HG02763 (cell line): ENCODE results near the gene VILL.
"Not testable (repeated sequence)": the region's sequence is repeated elsewhere in the genome, so short reads cannot be mapped to it uniquely, and the experiment has no call there.

Experiments used
- ATAC-seq: cut with Tn5 transposase; IDR thresholded peaks from one replicate; pipeline ENCODE4 v1.9.1; 2021; ENCODE audit warnings: mild to moderate bottlenecking, moderate library complexity; ENCODE audit not compliant: unreplicated experiment

Gene VILL

DNA sequence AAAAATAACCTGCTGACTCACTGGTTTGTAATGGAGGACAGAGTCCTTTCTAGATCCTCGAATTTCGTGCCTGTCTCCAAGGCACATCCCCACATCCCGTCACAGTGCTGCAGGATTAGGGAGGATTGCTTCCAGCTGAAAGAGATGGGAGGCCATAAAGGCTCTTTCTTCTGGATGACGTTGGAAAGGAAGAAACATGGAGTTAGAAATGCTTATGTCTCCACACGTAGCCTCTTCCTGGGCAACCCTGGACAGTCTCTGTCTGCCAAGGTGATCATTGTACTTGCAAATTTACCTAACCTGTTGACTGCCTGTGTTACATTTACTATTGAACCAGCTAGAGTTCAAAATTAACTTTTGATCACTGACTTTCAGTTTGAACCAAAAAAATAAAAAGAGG, 27.6 kb upstream of the VILL start:
- ATAC-seq: no peak

- no peak for ATAC-seq
Measured at GRCh38 chr3:37963635-37964034, 27.0 kb upstream of the VILL start.

GRCh38 chr3:37964146-37964545, 26.4 kb upstream of the VILL start:
- ATAC-seq: no peak

GRCh38 chr3:37964716-37965115, 25.9 kb upstream of the VILL start:
- ATAC-seq: no peak

GRCh38 chr3:37967260-37967881, 23.2 kb upstream of the VILL start:
- ATAC-seq: no peak

DNA sequence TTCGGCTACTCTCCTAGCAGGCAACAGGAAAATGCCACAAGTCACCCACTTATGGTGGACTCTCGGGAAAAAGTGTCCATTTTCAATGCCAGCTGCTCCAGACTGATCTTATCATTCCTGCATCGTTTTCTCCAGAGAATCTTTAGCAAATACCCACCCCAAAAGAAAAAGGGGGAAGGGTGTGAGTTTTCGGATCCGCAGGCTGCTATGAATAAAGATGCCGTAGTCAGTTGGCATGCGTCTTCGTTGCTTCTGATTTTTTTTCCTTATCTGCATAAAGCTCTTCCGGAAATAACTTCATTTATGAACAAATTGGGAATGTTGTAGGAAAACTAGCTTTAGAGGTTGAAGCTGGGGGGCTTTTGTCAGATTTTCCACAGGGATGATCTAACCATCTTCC, 22.4 kb upstream of the VILL start:
- no peak for ATAC-seq

GRCh38 chr3:37968813-37969595, 21.6 kb upstream of the VILL start:
- ATAC-seq: no peak

- no peak for ATAC-seq
Measured at GRCh38 chr3:37969596-37970100, 20.9 kb upstream of the VILL start.

- ATAC-seq: no peak
Measured at GRCh38 chr3:37970802-37971201, 19.8 kb upstream of the VILL start.

DNA sequence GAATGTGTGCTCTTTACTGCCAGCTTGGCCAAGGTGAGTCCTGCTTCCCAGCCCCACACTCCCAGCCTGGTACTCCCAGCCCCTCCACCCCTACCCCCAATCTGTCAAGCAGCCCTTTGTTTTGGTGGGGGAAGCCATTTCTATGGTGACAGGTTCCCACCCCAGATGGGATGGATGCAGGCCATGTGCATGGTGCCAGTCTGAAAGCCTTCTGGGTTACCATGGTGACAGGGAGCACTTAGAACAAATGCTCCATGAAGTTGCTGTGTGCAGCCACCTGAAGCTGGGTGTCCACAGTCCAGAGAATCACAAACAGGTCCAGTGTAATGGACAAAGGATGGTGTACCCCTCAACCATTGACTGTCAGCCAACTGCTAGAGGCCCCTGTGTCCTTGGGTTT, 19.1 kb upstream of the VILL start:
- ATAC-seq: no peak

DNA sequence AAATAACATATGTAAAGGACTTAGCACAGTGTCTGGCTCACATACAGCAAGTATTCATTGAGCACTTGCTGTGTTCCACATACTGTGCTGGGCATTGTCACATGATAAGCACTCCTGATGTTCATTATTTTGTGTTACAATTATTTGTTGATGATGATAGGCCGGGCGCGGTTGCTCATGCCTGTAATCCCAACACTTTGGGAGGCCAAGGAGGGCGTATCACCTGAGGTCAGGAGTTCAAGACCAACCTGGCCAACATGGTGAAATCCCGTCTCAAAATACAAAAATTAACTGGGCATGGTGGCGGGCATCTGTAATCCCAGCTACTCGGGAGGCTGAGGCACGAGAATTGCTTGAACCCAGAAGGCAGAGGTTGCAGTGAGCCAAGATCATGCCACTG, 18.5 kb upstream of the VILL start:
- not testable (repeated sequence) for ATAC-seq

DNA sequence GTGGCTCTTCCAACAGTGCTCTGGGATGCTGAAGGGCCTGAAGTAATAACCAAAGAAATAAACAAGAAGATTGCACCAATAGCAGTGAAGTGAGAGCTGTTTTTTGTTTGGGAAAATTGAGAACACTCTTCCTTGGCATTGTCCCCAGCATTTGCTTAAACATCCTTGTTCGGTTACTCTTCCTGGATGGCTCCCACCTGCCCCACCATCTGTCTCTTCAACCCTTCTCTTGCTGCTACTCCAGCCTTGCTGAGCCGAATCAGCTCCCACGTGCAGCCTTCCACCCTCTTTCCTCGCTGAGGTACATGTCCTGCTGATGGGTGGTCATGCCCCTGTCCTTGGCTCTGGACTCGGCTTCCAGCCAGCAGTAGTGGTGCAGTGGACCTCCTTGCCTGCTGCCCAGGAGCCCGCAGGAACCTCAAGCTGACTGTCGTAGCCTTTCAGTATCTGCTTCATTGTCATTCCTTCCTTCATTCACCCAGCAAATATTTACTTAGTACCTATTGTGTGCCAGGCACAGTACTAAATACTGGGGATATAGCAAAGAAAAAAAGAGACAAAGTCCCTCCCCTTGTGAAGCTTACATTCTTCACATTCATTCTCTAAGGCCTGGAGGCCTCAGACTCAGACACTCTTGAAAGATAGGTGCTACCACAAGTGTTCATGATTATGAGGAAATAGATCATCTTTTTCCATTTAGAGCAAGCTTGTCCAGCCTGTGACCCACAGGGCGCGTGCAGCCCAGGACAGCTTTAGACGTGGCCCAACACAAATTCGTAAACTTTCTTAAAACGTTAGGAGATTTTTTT, 17.1 kb upstream of the VILL start:
- ATAC-seq: no peak

DNA sequence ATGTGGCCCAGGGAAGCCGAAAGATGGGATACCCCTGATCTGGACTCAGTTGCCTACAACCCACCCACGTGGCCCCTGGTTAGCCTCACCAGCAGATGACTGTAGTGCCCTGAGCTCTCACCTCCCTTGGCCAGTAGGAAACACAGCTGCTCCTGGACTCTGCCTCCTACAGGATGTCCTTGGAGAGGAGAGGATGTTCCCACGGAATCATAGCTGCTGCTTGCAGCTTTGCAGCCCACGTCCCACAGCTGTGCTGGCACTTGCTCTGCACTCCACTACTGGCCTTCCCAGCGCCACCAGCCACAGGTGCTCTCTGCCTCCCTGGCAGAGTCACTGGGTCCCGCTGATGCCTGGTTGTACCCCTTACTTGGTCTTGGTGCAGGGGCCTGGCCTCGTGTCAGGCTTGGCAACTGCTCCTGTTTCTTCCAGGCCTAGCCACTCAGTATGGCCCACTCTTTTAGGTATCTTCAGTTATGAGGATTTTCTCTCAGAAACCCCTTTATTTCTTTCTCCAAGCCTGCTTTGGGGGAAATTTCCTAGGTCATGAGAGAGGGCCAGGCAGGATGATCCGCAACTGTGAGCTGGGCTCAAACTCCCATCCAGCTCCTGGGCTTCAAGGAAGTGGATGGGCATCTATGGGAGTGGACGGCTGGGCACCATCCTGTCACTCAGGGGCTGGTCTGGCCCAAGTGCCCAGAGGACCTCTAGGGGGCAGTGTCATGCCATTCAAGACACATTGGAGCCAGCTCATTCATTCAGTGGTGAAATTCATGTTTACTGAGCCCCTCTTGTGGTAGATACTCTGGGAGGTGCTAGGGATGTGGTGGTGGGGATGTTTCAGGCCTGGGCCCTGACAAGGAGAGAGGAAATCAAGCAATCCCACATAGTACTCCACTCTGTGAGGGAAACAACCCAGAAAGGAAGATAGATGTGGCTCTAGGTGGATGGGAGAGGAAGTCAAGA, 16.2 kb upstream of the VILL start:
- ATAC-seq: peak; percentile 82

- no peak for ATAC-seq
Measured at GRCh38 chr3:37979541-37980461, 10.8 kb upstream of the VILL start.

DNA sequence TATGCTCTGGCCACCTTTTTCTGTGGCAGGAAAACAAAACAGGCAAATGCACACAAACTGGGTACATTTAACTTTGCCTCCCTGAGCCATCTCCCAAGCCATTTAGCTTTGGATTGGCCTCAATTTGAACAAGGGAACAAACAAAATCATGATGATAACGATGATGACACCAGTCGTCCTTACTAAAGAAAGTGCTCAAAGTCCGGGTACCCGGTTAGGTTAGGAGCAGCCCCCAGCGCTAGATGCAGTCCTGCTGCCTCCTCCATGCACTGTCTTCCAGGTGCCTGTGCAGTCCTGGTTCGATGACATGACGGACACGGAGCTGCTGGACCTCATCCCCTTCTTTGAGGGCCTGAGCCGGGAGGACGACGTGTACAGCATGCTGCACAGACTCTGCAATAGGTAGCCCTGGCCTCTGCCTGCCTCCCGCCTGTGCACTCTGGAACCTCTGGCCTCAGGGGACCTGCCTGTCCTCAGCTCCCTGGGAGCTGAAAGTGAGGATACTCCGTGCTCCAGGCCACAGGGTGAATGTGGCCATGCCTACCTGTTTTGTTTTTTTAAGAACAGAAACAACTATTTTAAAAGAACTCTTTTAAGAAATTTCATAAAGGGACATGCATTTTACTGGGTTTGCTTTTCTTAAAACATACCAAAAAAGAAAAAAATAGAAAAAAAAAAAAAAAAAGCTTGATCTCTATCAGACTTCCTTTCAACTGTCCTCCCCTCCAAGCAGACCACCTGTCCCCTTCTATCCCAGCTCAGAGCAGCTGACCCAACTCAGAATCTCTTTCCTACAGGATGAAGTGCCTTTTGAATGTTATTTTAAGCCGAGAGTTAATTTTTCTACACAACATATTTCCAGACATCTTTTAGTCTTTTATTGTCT, 9.9 kb upstream of the VILL start:
- ATAC-seq: no peak

GRCh38 chr3:37981348-37981664, 9.3 kb upstream of the VILL start:
- ATAC-seq: no peak

DNA sequence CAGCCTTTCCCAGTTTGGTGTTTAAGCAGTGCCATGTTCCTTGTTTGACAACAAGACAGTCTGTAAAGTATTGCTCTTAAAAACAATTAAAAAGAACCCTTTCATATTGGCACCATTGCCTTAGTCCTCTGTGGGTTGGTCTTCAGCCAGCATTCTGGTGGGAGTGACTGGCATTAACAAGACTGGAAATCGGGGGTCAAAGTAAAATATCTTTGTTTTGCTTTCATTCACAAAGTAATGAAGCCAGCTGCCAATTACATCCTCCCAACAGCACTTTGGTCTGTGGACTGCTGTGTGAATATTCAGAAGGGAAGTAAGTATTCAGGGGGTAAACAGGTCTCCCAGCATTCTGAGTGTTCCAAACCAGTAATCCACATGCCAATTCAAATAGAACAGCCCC, 8.3 kb upstream of the VILL start:
- ATAC-seq: no peak

DNA sequence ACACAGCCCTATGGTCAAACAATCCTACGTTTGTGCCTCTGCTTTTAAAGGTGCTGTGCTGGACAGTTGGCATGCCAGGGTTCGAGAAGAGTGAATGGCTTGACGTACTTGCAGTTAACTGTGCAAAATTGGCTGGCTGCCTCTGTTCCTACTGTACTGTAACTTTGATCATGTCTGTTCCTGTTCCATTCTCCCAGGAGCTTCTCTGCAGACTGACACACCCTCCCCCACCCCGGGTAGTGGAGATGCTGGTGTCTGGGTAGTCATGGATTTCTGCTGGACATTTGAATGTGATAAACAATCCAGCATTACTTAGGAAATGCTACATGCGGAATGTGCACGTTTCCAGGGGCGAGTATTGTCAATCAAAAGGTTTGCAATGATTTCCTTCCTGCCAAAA, 6.5 kb upstream of the VILL start:
- no peak for ATAC-seq

GRCh38 chr3:37984596-37984995, 6.0 kb upstream of the VILL start:
- ATAC-seq: no peak
